Activated naive CD4-positive, alpha-beta T cell (primary cell): ENCODE measurements around the gene CA5B.
"Not testable (repeated sequence)": the region's sequence is repeated elsewhere in the genome, so short reads cannot be mapped to it uniquely, and the experiment has no call there.

Experiments used
- DNase-seq, 4 experiments: peaks; one replicate each; lab custom pipeline; 2025; lab: John Stamatoyannopoulos, UW

CA5B gene

DNA sequence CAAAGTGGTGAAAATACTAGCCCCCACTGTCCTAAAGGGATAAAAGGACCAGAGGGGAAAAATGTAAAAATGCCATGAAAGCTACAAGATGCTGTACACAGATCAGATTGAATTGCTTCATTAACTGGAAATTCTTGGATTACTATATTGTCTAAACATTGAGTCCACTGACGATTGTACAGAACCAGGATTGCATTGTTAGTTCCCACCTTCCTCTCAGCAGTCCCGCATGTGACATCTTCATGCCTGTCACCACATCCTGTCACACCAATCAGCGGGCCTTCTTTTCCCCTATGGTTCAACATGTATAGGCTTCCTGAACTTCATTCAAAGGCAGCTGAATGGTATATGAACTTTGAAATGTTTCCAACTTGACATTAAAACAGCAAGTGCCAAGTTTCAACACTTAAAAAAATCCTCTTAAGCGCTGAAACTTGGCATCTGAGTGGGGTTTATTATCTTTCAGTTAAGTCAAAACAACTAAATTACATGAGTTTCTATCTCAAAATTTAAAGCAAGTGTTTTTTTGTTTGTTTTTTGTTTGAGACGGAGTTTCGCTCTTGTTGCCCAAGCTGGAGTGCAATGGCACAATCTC, 76.8 kb downstream of the CA5B start:
- DNase-seq = no peak

DNA sequence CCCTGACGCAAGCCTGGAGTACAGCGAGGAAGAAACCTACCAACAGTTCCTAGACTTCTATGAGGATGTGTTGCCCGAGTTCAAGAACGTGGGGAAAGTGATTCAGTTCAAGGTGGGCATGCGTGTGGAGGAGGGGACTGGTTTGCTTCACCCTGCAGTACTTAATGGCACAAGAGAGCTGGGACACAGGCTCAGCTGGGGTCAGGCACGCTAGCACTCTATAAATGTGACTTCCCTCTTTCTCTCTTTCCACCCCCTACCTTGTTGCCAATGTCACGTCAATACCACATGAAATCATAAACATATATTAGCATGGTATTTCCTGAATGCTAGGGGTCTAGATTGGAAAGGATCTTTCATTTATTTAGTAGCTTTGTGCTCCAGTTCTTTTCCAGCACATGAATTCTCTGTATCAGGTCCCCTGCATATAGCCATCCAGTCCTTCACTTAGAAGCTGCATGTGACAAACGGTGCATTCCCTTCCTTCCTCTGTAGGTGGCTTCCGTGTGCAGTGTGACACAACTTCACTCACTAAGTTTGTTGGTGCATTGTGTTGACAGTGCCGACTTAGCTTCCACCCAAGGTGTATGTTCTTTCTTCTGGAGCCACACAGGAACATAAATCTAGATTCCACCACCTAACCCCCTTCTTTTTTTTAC, 77.8 kb downstream of the CA5B start:
- no peak for DNase-seq

DNA sequence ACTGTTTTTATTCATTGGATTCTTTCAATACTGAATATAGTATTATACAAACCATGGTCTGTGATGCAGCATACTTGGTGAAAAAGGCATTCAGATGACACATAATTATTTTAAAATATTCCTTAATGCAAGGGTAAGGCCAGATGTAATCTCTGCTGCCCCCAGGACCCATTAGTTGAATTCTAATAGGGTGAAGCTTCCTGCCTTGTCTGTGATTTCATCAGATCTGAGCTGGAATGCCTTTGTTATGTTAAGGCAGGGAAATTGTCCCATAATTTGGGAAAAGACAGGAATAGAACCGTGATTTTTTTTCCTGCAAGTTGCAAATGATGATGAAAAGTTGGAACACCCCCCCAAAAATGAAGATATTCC, 78.4 kb downstream of the CA5B start:
- DNase-seq = no peak

DNA sequence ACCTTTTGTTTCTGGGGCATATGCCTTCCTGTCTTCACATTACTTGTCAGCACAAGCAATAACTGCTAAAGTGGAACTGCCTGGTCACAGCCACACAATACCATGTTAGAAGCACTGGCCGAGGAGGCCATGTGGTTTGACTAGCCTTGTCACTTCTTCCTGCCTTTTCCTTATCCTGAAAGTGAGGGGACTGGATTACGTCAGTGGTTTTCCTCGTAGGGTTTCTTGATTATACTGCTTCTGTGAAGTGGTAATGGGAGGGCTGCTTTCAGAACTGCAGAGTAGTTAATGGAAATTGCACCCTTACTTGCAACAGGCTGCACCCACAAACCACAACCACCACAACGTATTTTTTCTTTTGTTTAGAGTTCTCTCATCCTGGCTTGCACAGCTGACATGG, 78.8 kb downstream of the CA5B start:
- no peak for DNase-seq

DNA sequence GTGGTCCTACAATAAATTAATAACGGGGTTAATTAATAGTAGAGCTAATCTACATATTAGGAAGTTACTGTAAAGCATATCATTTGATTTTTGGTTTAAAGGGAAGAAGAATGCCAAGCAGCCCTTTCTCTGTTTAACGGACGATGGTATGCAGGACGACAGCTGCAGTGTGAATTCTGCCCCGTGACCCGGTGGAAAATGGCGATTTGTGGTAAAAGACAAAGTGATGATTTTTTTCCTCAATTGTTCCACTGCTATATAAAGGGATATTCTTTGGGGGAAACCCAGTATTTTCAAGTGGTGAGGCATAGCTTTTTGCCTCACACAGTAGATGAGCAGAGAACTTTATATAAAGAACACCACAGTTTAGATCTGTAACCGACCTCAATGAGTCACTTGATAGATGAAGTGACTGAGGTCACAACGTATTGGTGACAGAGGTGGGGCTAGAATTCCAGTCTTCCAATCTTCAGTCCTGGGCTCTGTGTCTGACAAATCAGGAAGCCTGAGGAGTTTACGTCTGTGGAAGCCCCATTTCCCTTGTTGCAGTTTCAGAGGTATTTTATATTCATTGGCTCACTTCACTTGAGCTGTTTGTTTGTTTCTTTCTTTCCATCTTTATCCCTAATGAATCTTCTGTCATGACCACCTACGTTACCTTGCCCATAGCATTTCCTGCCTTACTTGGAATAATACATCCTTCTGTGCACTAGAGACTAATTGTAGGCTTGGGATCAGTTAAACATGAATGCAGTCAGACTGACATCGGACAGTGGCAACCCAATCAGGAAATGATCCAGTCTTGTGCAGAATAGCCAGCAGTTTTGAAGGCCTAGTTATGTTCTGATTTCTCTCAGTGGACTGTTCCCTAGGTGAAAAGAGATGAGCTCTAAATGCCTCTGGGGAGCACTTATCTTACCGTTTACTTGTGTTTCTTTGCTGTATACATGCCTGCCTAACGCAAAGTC, 82.3 kb downstream of the CA5B start:
- no peak for DNase-seq

DNA sequence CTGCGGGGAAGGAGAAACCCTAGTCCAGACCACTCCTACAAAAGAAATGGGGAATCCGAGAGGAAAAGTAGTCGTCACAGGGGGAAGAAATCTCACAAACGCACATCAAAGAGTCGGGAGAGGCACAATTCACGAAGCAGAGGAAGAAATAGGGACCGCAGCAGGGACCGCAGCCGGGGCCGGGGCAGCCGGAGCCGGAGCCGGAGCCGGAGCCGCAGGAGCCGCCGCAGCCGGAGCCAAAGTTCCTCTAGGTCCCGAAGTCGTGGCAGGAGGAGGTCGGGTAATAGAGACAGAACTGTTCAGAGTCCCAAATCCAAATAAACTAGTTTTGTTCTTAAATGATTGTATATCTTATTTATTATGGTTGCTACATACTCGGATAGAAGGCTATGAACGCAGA, 84.9 kb downstream of the CA5B start:
- DNase-seq = no peak

DNA sequence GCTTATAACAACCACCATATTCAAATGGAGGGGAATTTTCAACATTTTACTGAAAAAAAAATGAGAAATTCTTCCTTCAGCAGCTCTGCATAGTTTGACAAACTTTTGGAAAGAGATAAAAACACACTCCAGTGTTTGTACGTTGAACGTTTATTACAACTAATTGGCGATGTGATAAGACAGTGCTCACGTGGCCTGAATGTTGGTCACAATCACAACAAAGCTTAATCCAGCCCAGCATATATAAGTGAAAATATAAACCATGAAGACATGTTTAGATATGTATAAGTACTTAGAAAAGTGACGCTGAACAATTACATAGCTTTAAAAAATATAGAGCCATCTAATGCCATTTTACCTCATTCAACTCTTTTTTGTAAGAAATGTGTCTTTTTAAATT, 87.9 kb downstream of the CA5B start:
- no peak for DNase-seq

DNA sequence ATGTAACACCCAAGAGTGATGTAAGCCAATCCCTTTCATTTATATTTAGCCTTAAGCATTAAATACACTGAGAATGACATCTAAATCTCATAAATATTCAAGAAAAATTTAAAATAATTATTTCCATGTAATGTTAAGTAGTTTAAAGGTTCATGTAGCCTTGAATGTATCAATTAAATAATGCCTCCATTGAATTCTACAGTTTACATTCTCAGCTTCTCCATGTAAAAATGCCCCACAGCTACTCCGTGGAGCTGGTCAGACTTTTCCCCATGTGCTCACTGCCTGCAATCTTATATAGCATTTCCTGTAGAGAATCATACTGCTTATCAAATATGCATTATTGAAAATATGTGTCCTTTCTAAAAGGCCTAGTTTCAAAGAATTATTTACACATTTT, 91.1 kb downstream of the CA5B start:
- no peak for DNase-seq

DNA sequence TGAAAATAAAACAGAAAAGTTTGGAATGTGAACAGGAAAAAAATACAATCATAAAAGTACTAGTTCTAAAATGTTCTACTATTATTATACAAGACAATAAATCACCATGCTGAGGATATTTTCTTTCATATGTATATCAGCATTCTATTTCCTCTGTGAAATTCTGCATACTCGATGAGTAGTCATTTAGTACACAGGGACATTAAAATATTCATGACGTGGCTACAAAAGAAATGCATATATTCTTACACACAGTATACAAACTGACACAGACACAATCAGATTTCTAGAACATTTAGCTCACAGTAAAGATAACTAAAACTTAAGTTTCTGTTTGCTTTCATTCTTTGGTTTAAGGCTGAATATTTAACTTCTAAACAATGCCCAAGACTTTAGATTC, 93.3 kb downstream of the CA5B start:
- not testable (repeated sequence) for DNase-seq

DNA sequence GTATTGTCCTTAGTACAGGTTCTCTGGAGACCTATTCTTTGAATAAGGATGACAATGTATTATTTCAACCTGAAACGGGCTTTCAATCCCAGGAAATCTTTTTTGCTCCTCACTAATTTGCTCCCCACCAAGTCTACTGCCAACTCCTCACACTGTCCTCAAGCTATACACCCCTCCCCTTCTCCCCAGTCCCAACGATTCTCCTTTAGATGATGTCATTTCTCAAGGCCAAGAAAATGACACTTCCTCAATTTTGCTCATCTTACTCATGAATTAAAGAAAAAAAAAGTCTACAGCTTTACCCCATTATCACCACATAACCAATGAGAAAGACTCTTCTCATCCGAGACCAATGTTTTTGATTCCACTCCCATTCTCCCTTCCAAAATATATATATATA, 96.0 kb downstream of the CA5B start:
- no peak for DNase-seq

DNA sequence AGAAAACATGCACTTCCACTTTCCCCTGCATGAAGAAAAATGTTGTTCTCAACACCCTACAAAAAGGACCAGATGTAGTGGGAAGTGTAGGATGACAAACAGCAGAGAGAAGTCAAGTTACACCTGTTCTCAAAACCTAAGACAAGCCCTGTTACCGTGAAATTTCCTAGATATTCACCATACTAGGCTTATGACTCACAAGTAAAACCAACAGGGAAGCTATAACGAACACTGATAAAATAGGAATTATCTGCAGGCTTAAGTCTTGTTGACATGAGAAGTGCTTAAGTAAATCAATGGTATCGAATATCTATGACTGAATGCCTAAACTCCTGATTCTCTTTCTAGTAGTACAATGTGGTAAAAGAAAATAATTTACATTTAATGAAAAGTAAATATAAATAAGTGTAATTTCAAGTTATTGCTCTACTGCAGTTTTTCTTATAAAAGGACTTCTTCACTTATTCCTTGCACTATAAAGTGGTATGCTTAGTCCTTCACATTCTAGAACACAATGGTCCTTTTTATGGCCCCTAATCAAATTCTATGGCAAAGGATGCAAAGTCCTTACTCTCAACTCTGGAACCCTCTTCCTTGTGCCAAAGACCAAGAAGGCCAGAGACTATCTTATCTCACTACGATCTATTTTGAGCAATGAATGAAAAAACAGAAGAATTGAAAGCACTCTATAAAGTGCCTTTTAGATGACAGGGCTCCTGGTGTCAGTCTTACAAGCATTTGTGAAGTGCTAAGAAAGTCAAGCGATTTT, 96.9 kb downstream of the CA5B start:
- DNase-seq = no peak
